ENCODE data around the gene HIVEP2. TPM values are rescaled to one million over a fixed set of nuclear protein-coding genes. Genes with fewer than 3 reads are reported as not detected.
A peak's percentile ranks its signal among the peaks of the same experiment; 100 is the strongest.

HIVEP2 gene
- total RNA-seq, 3 donors from 2014 or later (not counting 1 experiment from before 2014, with no cell fraction given): 14.6 to 21.6 (median 18.7) TPM

DNA sequence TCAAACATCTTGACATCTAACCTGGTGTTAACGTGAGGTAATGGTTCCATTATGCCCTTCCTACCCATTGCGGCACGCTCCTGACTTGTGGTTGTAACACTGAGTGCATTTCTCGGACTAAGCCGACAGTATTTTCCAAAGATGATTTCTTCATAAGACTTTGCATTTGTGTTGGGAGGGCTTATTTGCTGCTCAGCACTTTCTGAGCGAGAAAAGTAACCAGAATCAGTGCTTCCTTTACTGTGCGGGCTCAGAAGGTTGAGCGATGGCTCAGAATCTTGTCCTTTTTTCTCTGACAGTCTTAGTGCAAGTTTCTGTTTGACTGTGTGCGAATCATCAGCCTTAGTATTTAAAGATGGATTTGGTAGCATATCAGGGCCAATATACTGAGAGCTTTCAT, 171.7 kb downstream of the HIVEP2 start:
- no peak overlapping the region for H3K27ac ChIP-seq (ENCODE audit: low read length)
- no peak overlapping the region for H3K4me3 ChIP-seq (ENCODE audit: low read length)
- ATAC-seq: no peak
- intact Hi-C loops (cut with micrococcal nuclease): no loop called here
- H3K36me3 ChIP-seq (ENCODE audit: control insufficient read depth, insufficient read depth, low read length): peaks cover 48% of the 10 kb centered on the region
- no peaks in the 10 kb centered on the region for H3K27me3 ChIP-seq (ENCODE audit: control insufficient read depth, insufficient read depth, low read length)
- H3K9me3 Mint-ChIP-seq: no peaks in the 10 kb centered on the region
- TF ChIP-seq, protein P1, sequence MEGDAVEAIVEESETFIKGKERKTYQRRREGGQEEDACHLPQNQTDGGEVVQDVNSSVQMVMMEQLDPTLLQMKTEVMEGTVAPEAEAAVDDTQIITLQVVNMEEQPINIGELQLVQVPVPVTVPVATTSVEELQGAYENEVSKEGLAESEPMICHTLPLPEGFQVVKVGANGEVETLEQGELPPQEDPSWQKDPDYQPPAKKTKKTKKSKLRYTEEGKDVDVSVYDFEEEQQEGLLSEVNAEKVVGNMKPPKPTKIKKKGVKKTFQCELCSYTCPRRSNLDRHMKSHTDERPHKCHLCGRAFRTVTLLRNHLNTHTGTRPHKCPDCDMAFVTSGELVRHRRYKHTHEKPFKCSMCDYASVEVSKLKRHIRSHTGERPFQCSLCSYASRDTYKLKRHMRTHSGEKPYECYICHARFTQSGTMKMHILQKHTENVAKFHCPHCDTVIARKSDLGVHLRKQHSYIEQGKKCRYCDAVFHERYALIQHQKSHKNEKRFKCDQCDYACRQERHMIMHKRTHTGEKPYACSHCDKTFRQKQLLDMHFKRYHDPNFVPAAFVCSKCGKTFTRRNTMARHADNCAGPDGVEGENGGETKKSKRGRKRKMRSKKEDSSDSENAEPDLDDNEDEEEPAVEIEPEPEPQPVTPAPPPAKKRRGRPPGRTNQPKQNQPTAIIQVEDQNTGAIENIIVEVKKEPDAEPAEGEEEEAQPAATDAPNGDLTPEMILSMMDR (IDR thresholded peaks at IDR 0.05): no peak
- H3K4me3 Mint-ChIP-seq: no peak overlapping the region
- DNase-seq: peak in 1 of 2 donors; percentile 24
- H3K27ac Mint-ChIP-seq: no peak overlapping the region
- WGBS (ENCODE audit: insufficient coverage): 89% methylated on average over 9 of the region's 9 CpGs
- H3K36me3 Mint-ChIP-seq: peaks cover 17% of the 10 kb centered on the region
- no peaks in the 10 kb centered on the region for H3K9me3 ChIP-seq (ENCODE audit: control insufficient read depth, insufficient read depth, low read length)
- no peaks in the 10 kb centered on the region for H3K27me3 Mint-ChIP-seq (ENCODE audit: low read depth in 2 of 2)
- no peaks in the 10 kb centered on the region for H3K4me1 Mint-ChIP-seq
- no peaks in the 10 kb centered on the region for H3K4me1 ChIP-seq (ENCODE audit: control insufficient read depth, insufficient read depth, low read length)

DNA sequence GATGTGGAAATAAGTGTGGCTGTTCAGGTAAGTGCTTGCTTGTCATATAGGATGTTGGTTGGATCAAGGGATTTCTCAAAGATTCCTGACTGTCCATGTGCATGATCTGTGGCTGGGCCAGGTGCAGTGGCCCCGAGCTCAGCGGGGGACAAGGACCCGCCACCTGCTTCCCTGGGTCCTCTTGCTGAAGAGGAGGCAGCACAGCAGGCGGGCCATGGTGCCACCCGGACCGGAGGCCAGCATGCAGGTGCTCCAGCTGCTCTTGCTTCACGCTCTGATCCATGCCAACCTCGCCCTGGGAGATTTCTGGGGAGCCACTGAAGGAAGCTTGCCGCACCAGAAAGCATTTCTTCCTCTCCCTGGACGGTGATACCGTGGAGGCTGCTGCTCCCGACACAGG, 173.8 kb downstream of the HIVEP2 start:
- H3K36me3 ChIP-seq (ENCODE audit: control insufficient read depth, insufficient read depth, low read length): peaks cover 62% of the 10 kb centered on the region
- no peaks in the 10 kb centered on the region for H3K27me3 ChIP-seq (ENCODE audit: control insufficient read depth, insufficient read depth, low read length)
- Mint-ChIP-seq H3K4me3 (no peak overlapping the region), H3K27me3 (ENCODE audit: low read depth in 2 of 2) (no peaks in the 10 kb centered on the region), H3K36me3 (peaks cover 25% of the 10 kb centered on the region), H3K9me3 (no peaks in the 10 kb centered on the region), H3K4me1 (no peaks in the 10 kb centered on the region), H3K27ac (no peak overlapping the region)
- DNase-seq (no peak), ATAC-seq (no peak)
- H3K4me1 ChIP-seq (ENCODE audit: control insufficient read depth, insufficient read depth, low read length): no peaks in the 10 kb centered on the region
- no peak overlapping the region for H3K27ac ChIP-seq (ENCODE audit: low read length)
- intact Hi-C loops (cut with micrococcal nuclease): no loop called here
- 99% methylated on average over 12 of the region's 12 CpGs for WGBS (ENCODE audit: insufficient coverage)
- TF ChIP-seq, protein P1 (IDR thresholded peaks at IDR 0.05): no peak
- H3K9me3 ChIP-seq (ENCODE audit: control insufficient read depth, insufficient read depth, low read length): no peaks in the 10 kb centered on the region
- no peak overlapping the region for H3K4me3 ChIP-seq (ENCODE audit: low read length)

DNA sequence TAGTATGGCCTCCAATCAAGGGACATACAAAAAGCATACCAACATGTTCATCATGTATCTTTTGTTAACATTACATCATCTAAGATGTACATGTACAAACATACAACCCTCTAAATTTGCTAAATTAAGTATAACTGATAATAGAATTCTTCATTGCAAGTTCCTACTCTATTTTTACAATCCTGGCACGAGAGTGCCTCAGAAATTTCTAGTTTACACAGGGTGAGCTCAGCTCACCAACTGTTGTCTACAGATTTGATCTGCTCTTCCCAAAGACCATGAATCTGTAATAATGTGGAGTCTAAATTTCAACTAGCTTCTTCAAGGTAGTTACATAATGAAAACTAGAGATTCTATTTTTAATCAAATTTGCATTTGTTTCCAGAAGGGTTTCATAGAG, 179.7 kb downstream of the HIVEP2 start:
- H3K4me1 Mint-ChIP-seq: peaks cover 0 to 5% of the 10 kb centered on the region in 2 donors
- peaks cover 24% of the 10 kb centered on the region for H3K36me3 Mint-ChIP-seq
- Histone ChIP-seq H3K27me3 (ENCODE audit: control insufficient read depth, insufficient read depth, low read length) (no peaks in the 10 kb centered on the region), H3K9me3 (ENCODE audit: control insufficient read depth, insufficient read depth, low read length) (no peaks in the 10 kb centered on the region), H3K4me3 (ENCODE audit: low read length) (no peak overlapping the region), H3K36me3 (ENCODE audit: control insufficient read depth, insufficient read depth, low read length) (peaks cover 69% of the 10 kb centered on the region), H3K27ac (ENCODE audit: low read length) (no peak overlapping the region), H3K4me1 (ENCODE audit: control insufficient read depth, insufficient read depth, low read length) (no peaks in the 10 kb centered on the region)
- H3K27me3 Mint-ChIP-seq (ENCODE audit: low read depth in 2 of 2): no peaks in the 10 kb centered on the region
- DNase-seq (no peak), ATAC-seq (no peak)
- no peak overlapping the region for H3K4me3 Mint-ChIP-seq
- intact Hi-C loops (cut with micrococcal nuclease): no loop called here
- TF ChIP-seq, protein P1 (IDR thresholded peaks at IDR 0.05): no peak
- no peaks in the 10 kb centered on the region for H3K9me3 Mint-ChIP-seq
- no peak overlapping the region for H3K27ac Mint-ChIP-seq
- 89% methylated on average over 1 of the region's 1 CpG for WGBS (ENCODE audit: insufficient coverage)

DNA sequence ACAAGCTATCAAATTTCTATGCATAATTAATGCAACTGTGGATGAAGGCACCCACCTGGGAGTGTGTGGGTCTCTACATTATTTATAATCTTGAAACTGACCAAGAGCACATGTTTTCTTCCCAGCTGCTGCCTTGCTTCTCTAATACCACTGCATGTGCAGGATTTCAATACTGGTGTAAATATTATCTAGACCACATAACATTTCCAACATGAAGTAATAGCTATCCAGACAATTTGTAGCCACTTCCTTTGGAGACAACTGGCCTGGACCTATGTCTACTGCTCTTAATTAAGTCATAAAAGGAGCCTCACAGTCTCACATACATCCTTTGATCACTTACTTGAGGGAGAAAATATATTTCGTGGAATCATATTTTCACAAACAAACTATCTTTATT, 180.7 kb downstream of the HIVEP2 start:
- no peaks in the 10 kb centered on the region for H3K9me3 Mint-ChIP-seq

More for the DNA sequence above, 180.7 kb downstream of the HIVEP2 start:
- H3K36me3 Mint-ChIP-seq: peaks cover 33% of the 10 kb centered on the region
- DNase-seq (no peak), ATAC-seq (no peak)
- Histone ChIP-seq H3K4me3 (ENCODE audit: low read length) (no peak overlapping the region), H3K27ac (ENCODE audit: low read length) (no peak overlapping the region), H3K4me1 (ENCODE audit: control insufficient read depth, insufficient read depth, low read length) (no peaks in the 10 kb centered on the region), H3K9me3 (ENCODE audit: control insufficient read depth, insufficient read depth, low read length) (no peaks in the 10 kb centered on the region), H3K36me3 (ENCODE audit: control insufficient read depth, insufficient read depth, low read length) (peaks cover 70% of the 10 kb centered on the region), H3K27me3 (ENCODE audit: control insufficient read depth, insufficient read depth, low read length) (no peaks in the 10 kb centered on the region)
- H3K27me3 Mint-ChIP-seq (ENCODE audit: low read depth in 2 of 2): no peaks in the 10 kb centered on the region
- no peak overlapping the region for H3K27ac Mint-ChIP-seq
- intact Hi-C loops (cut with micrococcal nuclease): no loop called here
- no CpG with 5 or more reads among the region's 1 CpG for WGBS (ENCODE audit: insufficient coverage)
- H3K4me1 Mint-ChIP-seq: peaks cover 0 to 5% of the 10 kb centered on the region in 2 donors
- TF ChIP-seq, protein P1 (IDR thresholded peaks at IDR 0.05): no peak
- no peak overlapping the region for H3K4me3 Mint-ChIP-seq

All from natural killer cell (primary cell).